Right lobe of liver (tissue), 6 donors: ENCODE measurements around the gene APCDD1L. TPM values are rescaled to one million over a fixed set of nuclear protein-coding genes. Genes with fewer than 3 reads are reported as not detected.

ENCODE experiments used
- ATAC-seq, 4 donors: fragments of 200-7000 bp; cut with Tn5 transposase; one replicate each; pipeline ENCODE4 v1.9.1; 2020; ENCODE audit warnings: mild to moderate bottlenecking in 4 of 4, moderate library complexity in 4 of 4
- DNase-seq, 3 donors: peaks; one replicate each; pipeline ENCODE4 v3.0.0-alpha.2; 2020
- H3K27ac ChIP-seq, 3 donors: fragments of 200-600 bp; one replicate each; pipeline ENCODE4 v1.8.0; 2022
- H3K27me3 ChIP-seq, 2 donors: fragments of 200-600 bp; one replicate each; pipeline ENCODE4 v1.8.0; 2022
- H3K36me3 ChIP-seq, 4 donors: fragments of 200-600 bp; sonication (generic) in 1 of 4; one replicate each; pipeline versions ENCODE4 v1.5.1 to v1.8.0; 2017 to 2022; ENCODE audit warnings: control low read depth in 1 of 4
- H3K4me1 ChIP-seq, 4 donors: fragments of 200-600 bp; sonication (generic) in 1 of 4; one replicate each; pipeline versions ENCODE4 v1.5.1 to v1.8.0; 2017 to 2022; ENCODE audit warnings: control low read depth in 1 of 4
- H3K4me3 ChIP-seq, 3 donors: fragments of 200-600 bp; one replicate each; pipeline ENCODE4 v1.8.0; 2022
- H3K9me3 ChIP-seq, 4 donors: fragments of 200-600 bp; sonication (generic) in 1 of 4; one replicate each; pipeline versions ENCODE4 v1.5.1 to v1.8.0; 2017 to 2022; ENCODE audit warnings: control low read depth in 1 of 4
- POLR2A ChIP-seq: fragments of 450-650 bp; IDR thresholded peaks from one replicate; pipeline ENCODE4 v1.6.1; 2017; ENCODE audit warnings: antibody characterized with exemption, mild to moderate bottlenecking
- WGBS: methylation state at CpG from one replicate; pipeline ENCODE4 v1.1.6; 2018; ENCODE audit warnings: low coverage, low lambda C conversion rate; ENCODE audit not compliant: insufficient coverage; ENCODE audit errors: missing lambda C conversion rate; 5-methylcytosine and 5-hydroxymethylcytosine counted together
- intact Hi-C, 2 donors: fragments of 100-400 bp; cut with DNase I; formaldehyde crosslinking; loops; one replicate each; pipeline versions ENCODE4 v1.11.2 to v1.14.1; 2022
- total RNA-seq, 6 experiments: library from RNA; depleted of rRNA in 2 of 6; stranded (reverse); fragments of >200 nt in 2 of 6; fragmentation: NEBNext Ultra II Directional in 3 of 6; extraction: Animal tissue kit (Norgen Biotek cat#: 25700) in 3 of 6; gene quantifications; one replicate each; pipeline versions ENCODE4 v1.1.0 to v1.2.4, GENCODE V29; 2016 to 2023
- TF ChIP-seq, protein P1 (sequence below), 4 donors: fragments of 200-600 bp in 3 of 4; fragments of 450-650 bp in 1 of 4; IDR thresholded peaks; one replicate each; pipeline versions ENCODE4 v1.5.1 to v1.8.0; 2016 to 2022; ENCODE audit warnings: antibody characterized with exemption in 4 of 4, mild to moderate bottlenecking in 2 of 4
- donor health status: DM: no; HTN: yes; CAD: no.
- donor health status: DM: no; HTN: no; CAD: no.
- donor health status: DM: no; HTN: no; CAD: no.
- donor health status: DM: no; HTN: yes; CAD: no.
- donor health status: DM: no; HTN: yes; CAD: no.

The APCDD1L gene
- total RNA-seq, 6 experiments from 2014 or later, result 0.04 TPM; not detected in 5

DNA sequence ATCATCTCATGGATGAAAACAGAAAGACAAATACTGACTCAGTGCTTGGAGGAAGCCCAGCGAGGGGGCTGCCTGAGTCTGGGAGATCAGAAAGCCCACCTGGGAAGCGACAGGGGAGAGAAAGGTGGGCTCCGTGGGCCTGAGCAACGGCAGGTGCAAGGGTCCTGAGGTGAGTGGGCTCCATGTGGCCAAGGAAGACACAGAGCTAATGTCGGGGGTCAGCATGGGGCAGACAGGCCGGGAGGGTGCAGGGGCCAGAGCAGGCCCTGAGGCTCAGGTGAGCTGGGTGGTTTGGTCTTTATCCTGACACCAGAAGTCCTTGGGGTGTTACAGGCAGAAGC, 18.8 kb downstream of the APCDD1L start:
- intact Hi-C loops, result no loop called here
- Histone ChIP-seq H3K9me3 (no peaks in the 10 kb centered on the region), H3K36me3 (no peaks in the 10 kb centered on the region), H3K4me3 (no peak overlapping the region), H3K27ac (no peak overlapping the region), H3K27me3 (no peaks in the 10 kb centered on the region), H3K4me1 (no peaks in the 10 kb centered on the region)
- ATAC-seq (no peak), DNase-seq (no peak)
- 73% methylated on average over 2 of the region's 6 CpGs for WGBS
- TF ChIP-seq, protein P1, sequence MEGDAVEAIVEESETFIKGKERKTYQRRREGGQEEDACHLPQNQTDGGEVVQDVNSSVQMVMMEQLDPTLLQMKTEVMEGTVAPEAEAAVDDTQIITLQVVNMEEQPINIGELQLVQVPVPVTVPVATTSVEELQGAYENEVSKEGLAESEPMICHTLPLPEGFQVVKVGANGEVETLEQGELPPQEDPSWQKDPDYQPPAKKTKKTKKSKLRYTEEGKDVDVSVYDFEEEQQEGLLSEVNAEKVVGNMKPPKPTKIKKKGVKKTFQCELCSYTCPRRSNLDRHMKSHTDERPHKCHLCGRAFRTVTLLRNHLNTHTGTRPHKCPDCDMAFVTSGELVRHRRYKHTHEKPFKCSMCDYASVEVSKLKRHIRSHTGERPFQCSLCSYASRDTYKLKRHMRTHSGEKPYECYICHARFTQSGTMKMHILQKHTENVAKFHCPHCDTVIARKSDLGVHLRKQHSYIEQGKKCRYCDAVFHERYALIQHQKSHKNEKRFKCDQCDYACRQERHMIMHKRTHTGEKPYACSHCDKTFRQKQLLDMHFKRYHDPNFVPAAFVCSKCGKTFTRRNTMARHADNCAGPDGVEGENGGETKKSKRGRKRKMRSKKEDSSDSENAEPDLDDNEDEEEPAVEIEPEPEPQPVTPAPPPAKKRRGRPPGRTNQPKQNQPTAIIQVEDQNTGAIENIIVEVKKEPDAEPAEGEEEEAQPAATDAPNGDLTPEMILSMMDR (IDR thresholded peaks at IDR 0.05), result no peak
- no peak for TF ChIP-seq POLR2A

DNA sequence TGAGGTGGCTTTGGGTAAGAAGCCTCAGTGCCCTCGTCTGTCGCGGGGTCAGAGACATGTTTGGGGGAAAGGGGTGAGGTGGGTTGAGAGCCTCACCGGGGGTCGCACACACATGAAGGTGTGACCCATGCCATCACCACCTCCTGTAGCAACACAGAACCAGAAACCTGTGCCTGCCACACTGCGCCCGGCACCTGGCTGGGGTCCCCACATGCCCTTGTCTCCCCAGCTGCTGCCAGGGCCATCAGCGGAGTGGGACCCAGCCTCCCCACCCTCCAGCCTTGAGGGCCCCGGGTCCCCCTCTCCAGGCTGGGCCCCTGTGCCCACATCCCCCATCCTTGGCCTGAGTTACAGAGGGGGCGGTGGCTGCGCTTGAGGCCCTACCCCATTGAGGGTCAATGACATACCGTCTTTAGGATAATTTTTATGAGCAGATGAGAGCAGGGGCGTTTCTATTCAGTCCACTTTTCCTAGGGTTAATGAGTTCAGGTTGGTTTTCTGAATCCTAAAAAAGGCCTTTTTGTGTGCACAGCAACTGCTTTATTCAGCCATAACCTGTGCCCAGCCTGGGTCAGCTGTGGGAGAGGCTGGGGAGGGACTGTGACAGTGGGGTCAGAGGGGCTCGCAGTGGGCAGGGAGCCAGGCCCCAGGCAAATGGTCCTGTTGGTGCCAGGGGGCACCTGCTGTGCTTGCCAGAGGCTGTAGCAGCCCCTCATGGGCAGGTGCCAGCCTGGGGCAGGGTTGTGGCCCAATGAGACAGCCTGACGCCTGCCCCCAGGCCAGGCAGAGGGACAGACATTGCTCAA, 19.4 kb downstream of the APCDD1L start:
- WGBS, result 71% methylated on average over 2 of the region's 15 CpGs
- Histone ChIP-seq H3K36me3 (no peaks in the 10 kb centered on the region), H3K4me3 (no peak overlapping the region), H3K4me1 (no peaks in the 10 kb centered on the region), H3K27ac (no peak overlapping the region), H3K9me3 (no peaks in the 10 kb centered on the region), H3K27me3 (no peaks in the 10 kb centered on the region)
- TF ChIP-seq, protein P1 (IDR thresholded peaks at IDR 0.05), result no peak
- no peak for TF ChIP-seq POLR2A
- DNase-seq (no peak), ATAC-seq (no peak)
- intact Hi-C loops, result no loop called here

DNA sequence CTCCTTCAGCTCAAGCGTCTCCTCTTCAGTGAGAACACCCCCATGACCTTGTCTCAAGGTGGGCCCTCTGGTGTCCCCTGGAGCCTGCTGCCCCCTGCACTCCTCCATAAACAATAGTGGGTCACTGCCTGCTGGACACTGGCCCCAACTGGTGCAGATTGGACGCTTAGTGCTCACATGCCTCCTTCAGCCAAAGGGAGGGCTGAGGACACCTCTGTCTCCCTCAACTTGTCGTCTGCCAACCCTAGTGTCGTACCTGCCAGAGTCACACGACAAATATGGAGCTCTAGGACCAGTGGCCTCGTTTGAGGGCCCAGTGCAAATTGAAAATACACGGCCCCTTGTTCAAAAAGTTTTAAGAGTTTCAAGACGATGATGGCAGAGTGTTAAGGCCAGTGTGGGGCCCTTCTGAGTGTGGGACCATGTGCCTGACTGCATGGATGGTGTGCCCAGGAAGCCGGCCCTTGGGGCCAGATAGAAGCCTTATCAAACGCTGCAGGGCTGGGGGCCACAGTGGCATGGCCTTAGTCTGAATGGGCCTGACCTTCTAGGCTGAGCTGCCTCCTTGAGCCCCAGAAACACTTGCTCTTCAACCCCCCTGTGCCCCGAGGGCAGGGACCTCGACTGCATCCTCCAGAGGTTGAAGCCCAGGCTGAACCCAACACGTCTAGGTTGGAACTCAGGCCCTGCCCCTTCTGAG, 20.1 kb downstream of the APCDD1L start:
- no peaks in the 10 kb centered on the region for H3K27me3 ChIP-seq
- TF ChIP-seq, protein P1 (IDR thresholded peaks at IDR 0.05), result no peak
- no peak for TF ChIP-seq POLR2A
- no peak overlapping the region for H3K27ac ChIP-seq
- no peaks in the 10 kb centered on the region for H3K9me3 ChIP-seq
- H3K4me1 ChIP-seq, result no peaks in the 10 kb centered on the region
- H3K4me3 ChIP-seq, result no peak overlapping the region
- ATAC-seq (no peak), DNase-seq (no peak)
- 70% methylated on average over 8 of the region's 13 CpGs for WGBS
- intact Hi-C loops, result no loop called here
- H3K36me3 ChIP-seq, result no peaks in the 10 kb centered on the region

DNA sequence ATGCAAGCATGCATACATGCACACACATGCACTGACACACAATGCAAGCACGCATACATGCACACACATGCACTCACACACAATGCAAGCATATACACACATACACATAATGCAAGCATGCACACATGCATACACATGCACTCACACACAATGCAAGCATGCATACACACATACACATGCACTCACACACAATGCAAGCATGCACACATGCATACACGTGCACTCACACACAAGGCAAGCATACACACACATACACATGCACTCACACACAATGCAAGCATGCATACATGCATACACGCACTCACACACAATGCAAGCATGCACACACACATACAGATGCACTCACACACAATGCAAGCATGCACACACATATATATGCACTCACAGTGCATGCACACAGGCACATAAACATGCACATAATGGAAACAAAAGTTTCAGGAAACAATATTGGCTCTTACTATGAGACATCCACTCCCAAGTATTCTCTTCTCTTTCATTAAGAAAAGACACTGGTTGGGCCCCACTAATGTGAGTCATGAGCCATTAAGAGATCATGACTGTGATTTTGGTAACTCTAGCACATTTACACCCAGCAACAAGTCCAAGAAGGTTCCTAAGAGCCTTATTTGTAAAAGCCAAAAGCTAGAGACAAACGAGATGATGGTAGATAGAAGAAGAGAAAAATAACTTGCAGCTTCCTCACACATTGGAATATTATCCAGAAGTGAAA, 22.2 kb downstream of the APCDD1L start:
- no peak overlapping the region for H3K27ac ChIP-seq
- TF ChIP-seq POLR2A, result no peak
- intact Hi-C loops, result no loop called here
- ATAC-seq (no peak), DNase-seq (no peak)
- no peaks in the 10 kb centered on the region for H3K36me3 ChIP-seq
- no peaks in the 10 kb centered on the region for H3K9me3 ChIP-seq
- no peak overlapping the region for H3K4me3 ChIP-seq
- 32% methylated on average over 2 of the region's 4 CpGs for WGBS
- H3K27me3 ChIP-seq, result no peaks in the 10 kb centered on the region
- no peaks in the 10 kb centered on the region for H3K4me1 ChIP-seq
